Measurements from ENCODE around the gene SPATA2L. TPM values are rescaled to one million over a fixed set of nuclear protein-coding genes. Genes with fewer than 3 reads are reported as not detected.

The SPATA2L gene
- total and polyA plus RNA-seq, 2 of the 13 experiments (the other 11 are each of a cell fraction or from before 2014, with no cell fraction given) = 9.1 to 20.7 TPM

DNA sequence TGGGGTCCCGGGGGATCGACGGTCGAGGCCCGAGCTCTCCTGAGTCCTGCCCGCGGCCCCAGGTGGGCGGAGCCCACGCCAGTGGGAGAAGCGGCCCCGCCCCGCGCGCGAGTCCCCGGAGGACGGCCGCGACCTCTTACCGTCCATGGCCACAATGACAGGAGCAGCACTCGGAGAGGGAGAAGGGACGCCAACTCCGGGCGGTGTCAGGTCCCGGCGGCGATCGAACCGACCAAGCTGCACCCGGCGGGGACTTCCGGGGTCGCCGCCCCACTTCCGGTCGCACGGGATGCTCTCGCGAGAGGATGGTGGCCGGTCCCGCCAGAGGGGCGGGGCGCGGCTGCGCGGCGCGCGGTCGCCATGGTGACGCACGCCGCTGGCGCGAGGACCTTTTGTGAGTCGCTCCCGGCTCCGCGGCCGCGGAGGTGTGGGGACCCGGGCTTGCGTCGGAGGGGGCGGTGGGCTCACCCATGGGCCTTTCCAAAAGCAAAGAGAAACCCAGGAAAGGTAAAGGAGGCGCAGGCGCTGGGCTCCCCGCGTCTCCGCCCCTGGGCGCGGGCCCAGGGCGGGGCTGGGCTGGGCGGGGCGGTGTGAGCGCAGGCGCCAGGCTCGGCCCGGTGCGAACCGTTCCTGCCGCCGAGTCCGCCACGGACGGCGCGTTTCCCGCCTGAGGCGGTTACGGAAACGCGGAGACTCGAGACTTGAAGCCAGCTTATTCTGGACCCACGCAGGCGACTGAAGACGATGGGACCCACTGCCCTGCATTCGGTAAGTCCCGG is 43.9 kb downstream of the SPATA2L start, which contains the start of the genes CHMP1A and SPATA33 (continued):
- TF ChIP-seq, protein P1, sequence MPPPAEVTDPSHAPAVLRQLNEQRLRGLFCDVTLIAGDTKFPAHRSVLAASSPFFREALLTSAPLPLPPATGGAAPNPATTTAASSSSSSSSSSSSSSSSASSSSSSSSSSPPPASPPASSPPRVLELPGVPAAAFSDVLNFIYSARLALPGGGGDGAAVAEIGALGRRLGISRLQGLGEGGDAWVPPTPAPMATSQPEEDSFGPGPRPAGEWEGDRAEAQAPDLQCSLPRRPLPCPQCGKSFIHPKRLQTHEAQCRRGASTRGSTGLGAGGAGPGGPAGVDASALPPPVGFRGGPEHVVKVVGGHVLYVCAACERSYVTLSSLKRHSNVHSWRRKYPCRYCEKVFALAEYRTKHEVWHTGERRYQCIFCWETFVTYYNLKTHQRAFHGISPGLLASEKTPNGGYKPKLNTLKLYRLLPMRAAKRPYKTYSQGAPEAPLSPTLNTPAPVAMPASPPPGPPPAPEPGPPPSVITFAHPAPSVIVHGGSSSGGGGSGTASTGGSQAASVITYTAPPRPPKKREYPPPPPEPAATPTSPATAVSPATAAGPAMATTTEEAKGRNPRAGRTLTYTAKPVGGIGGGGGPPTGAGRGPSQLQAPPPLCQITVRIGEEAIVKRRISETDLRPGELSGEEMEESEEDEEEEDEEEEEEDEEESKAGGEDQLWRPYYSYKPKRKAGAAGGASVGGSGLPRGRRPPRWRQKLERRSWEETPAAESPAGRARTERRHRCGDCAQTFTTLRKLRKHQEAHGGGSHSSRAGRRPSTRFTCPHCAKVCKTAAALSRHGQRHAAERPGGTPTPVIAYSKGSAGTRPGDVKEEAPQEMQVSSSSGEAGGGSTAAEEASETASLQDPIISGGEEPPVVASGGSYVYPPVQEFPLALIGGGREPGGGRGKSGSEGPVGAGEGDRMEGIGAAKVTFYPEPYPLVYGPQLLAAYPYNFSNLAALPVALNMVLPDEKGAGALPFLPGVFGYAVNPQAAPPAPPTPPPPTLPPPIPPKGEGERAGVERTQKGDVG (CRISPR knock-in tag; IDR thresholded peaks at IDR 0.05; ENCODE audit: borderline replicate concordance) = no peak
- TF ChIP-seq, protein P2, sequence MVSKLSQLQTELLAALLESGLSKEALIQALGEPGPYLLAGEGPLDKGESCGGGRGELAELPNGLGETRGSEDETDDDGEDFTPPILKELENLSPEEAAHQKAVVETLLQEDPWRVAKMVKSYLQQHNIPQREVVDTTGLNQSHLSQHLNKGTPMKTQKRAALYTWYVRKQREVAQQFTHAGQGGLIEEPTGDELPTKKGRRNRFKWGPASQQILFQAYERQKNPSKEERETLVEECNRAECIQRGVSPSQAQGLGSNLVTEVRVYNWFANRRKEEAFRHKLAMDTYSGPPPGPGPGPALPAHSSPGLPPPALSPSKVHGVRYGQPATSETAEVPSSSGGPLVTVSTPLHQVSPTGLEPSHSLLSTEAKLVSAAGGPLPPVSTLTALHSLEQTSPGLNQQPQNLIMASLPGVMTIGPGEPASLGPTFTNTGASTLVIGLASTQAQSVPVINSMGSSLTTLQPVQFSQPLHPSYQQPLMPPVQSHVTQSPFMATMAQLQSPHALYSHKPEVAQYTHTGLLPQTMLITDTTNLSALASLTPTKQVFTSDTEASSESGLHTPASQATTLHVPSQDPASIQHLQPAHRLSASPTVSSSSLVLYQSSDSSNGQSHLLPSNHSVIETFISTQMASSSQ (IDR thresholded peaks at IDR 0.05; ENCODE audit: low read depth) = no peak
- TF ChIP-seq, protein P2 (CRISPR knock-in tag; IDR thresholded peaks at IDR 0.05; ENCODE audit: borderline replicate concordance) = peak; percentile 81; the same call in 1 of the 2 replicates
- TF ChIP-seq ZNF335 (CRISPR knock-in tag; IDR thresholded peaks at IDR 0.05) = peak; percentile 49
- TF ChIP-seq PRMT3 (CRISPR knock-in tag; IDR thresholded peaks at IDR 0.05; ENCODE audit: borderline replicate concordance, low read depth) = no peak
- no peak for TF ChIP-seq FOXP1 (IDR thresholded peaks at IDR 0.05)
- TF ChIP-seq FOXP1 (CRISPR knock-in tag; IDR thresholded peaks at IDR 0.05) = no peak
- TF ChIP-seq TAF1 (CRISPR knock-in tag; IDR thresholded peaks at IDR 0.05) = peak; percentile 80
- peak; percentile 19; the same call in 1 of the 2 replicates for TF ChIP-seq TMF1 (CRISPR knock-in tag; IDR thresholded peaks at IDR 0.05; ENCODE audit: low read depth)
- no peak for TF ChIP-seq ZNF3 (CRISPR knock-in tag; IDR thresholded peaks at IDR 0.05)
- peak; percentile 23 for TF ChIP-seq REPIN1 (CRISPR knock-in tag; IDR thresholded peaks at IDR 0.05; ENCODE audit: borderline replicate concordance, low read depth)
- TF ChIP-seq KDM3A (CRISPR knock-in tag; IDR thresholded peaks at IDR 0.05; ENCODE audit: low read depth) = peak; percentile 76; the same call in 1 of the 2 replicates
- peak; percentile 80; the same call in 1 of the 2 replicates for TF ChIP-seq ZSCAN30 (CRISPR knock-in tag; IDR thresholded peaks at IDR 0.05)
- TF ChIP-seq NONO (IDR thresholded peaks at IDR 0.05) = no peak
- peak; percentile 85 for TF ChIP-seq NONO (CRISPR knock-in tag; conservative IDR thresholded peaks at IDR 0.05)
- TF ChIP-seq ZUFSP (CRISPR knock-in tag; IDR thresholded peaks at IDR 0.05; ENCODE audit: borderline replicate concordance) = no peak
- TF ChIP-seq MYPOP (CRISPR knock-in tag; IDR thresholded peaks at IDR 0.05) = peak; percentile 90
- TF ChIP-seq IKZF4 (CRISPR knock-in tag; IDR thresholded peaks at IDR 0.05; ENCODE audit: borderline replicate concordance, low read depth, not compliant biosample characterization) = peak; percentile 63
- TF ChIP-seq ZNF652 (CRISPR knock-in tag; IDR thresholded peaks at IDR 0.05; ENCODE audit: borderline replicate concordance, low read depth) = no peak
- peak; percentile 55 for TF ChIP-seq ZNF230 (CRISPR knock-in tag; IDR thresholded peaks at IDR 0.05)
